Activated B cell treated with CpG ODN at 0.5 μM for 24 hours (primary cell): ENCODE measurements around the gene MSH3. TPM values are rescaled to one million over a fixed set of nuclear protein-coding genes. Genes with fewer than 3 reads are reported as not detected.

Experiments
- ATAC-seq: fragments of 200-7000 bp; cut with Tn5 transposase; one replicate; pipeline ENCODE4 v1.10.0; 2021; ENCODE audit warnings: low read depth, mild to moderate bottlenecking, moderate library complexity
- CTCF ChIA-PET: fragments of 350-600 bp; sonication (Branson Sonifier 250); formaldehyde crosslinking; loops from one replicate; lab custom pipeline; 2021; ENCODE audit warnings: antibody characterized with exemption; lab: Charles Lee
- POLR2A ChIA-PET: fragments of 350-600 bp; sonication (Branson Sonifier 250); formaldehyde crosslinking; loops from one replicate; lab custom pipeline; 2021; ENCODE audit warnings: antibody characterized with exemption; lab: Charles Lee
- DNase-seq: peaks from one replicate; pipeline ENCODE4 v3.0.0; 2022
- H3K27ac Mint-ChIP-seq: one replicate; pipeline ENCODE4 v1.8.0; 2020; ENCODE audit warnings: mixed read lengths
- H3K27me3 Mint-ChIP-seq: one replicate; pipeline ENCODE4 v1.8.0; 2021; ENCODE audit warnings: mixed read lengths
- H3K36me3 Mint-ChIP-seq: one replicate; pipeline ENCODE4 v1.8.0; 2021; ENCODE audit warnings: low read depth, mixed read lengths
- H3K4me1 Mint-ChIP-seq: one replicate; pipeline ENCODE4 v1.8.0; 2021; ENCODE audit warnings: mixed read lengths
- H3K4me3 Mint-ChIP-seq: one replicate; pipeline ENCODE4 v1.8.0; 2020; ENCODE audit warnings: mild to moderate bottlenecking, mixed read lengths
- H3K9me3 Mint-ChIP-seq: one replicate; pipeline ENCODE4 v1.8.0; 2020; ENCODE audit warnings: mixed read lengths
- intact Hi-C: fragments of 100-400 bp; cut with micrococcal nuclease; formaldehyde crosslinking; loops from one replicate; pipeline ENCODE4 v1.15.1; 2024
- total RNA-seq: library from RNA; stranded (reverse); gene quantifications from 2 replicates; pipeline ENCODE4 v1.2.3, GENCODE V29; 2022
- TF ChIP-seq, protein P1 (sequence below): fragments of 200-600 bp; IDR thresholded peaks from one replicate; pipeline ENCODE4 v1.8.0; 2022; ENCODE audit warnings: antibody characterized with exemption, mild to moderate bottlenecking

The MSH3 gene
- total RNA-seq, 1 donor from 2014 or later, result 24.0 TPM

DNA sequence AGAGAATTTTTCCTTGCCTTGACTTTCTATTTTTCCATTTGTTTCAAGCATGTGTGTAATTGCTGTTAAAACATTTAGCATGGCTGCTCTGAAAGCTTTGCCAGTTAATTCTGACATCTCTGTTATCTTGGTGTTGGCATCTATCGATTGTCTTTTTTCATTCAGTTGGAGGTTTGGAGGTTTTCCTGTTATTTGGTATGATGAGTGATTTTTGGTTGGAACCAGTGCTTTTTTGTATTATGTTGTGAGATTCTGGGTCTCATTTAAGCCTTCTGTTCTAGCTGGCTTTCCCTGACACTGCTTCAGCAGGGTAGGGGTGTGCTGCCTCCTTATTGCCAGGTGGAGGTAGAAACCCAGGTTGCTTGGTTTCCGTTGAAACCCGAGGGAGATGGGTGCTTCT, 41.2 kb downstream of the MSH3 start:
- ChIA-PET POLR2A (no interaction called here), CTCF (no interaction called here)
- Mint-ChIP-seq H3K4me1 (no peaks in the 10 kb centered on the region), H3K27me3 (no peaks in the 10 kb centered on the region), H3K27ac (no peak overlapping the region), H3K9me3 (no peaks in the 10 kb centered on the region), H3K4me3 (no peak overlapping the region), H3K36me3 (peaks cover 32% of the 10 kb centered on the region)
- no peak for ATAC-seq
- intact Hi-C loops, result no loop called here
- TF ChIP-seq, protein P1, sequence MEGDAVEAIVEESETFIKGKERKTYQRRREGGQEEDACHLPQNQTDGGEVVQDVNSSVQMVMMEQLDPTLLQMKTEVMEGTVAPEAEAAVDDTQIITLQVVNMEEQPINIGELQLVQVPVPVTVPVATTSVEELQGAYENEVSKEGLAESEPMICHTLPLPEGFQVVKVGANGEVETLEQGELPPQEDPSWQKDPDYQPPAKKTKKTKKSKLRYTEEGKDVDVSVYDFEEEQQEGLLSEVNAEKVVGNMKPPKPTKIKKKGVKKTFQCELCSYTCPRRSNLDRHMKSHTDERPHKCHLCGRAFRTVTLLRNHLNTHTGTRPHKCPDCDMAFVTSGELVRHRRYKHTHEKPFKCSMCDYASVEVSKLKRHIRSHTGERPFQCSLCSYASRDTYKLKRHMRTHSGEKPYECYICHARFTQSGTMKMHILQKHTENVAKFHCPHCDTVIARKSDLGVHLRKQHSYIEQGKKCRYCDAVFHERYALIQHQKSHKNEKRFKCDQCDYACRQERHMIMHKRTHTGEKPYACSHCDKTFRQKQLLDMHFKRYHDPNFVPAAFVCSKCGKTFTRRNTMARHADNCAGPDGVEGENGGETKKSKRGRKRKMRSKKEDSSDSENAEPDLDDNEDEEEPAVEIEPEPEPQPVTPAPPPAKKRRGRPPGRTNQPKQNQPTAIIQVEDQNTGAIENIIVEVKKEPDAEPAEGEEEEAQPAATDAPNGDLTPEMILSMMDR, result no peak
- DNase-seq, result no peak

- no peak for ATAC-seq
- POLR2A ChIA-PET, result no interaction called here
- Mint-ChIP-seq H3K27me3 (no peaks in the 10 kb centered on the region), H3K9me3 (no peaks in the 10 kb centered on the region), H3K27ac (no peak overlapping the region), H3K36me3 (peaks cover 37% of the 10 kb centered on the region), H3K4me3 (no peak overlapping the region), H3K4me1 (peaks cover 2% of the 10 kb centered on the region)
- CTCF ChIA-PET, result no interaction called here
- DNase-seq, result no peak
- TF ChIP-seq, protein P1, result no peak
- intact Hi-C loops, result no loop called here
Observed at GRCh38 chr5:80696450-80696849, 42.0 kb downstream of the MSH3 start.

- Mint-ChIP-seq H3K4me3 (no peak overlapping the region), H3K36me3 (peaks cover 43% of the 10 kb centered on the region), H3K9me3 (no peaks in the 10 kb centered on the region), H3K27me3 (no peaks in the 10 kb centered on the region), H3K4me1 (peaks cover 5% of the 10 kb centered on the region), H3K27ac (no peak overlapping the region)
- ATAC-seq (no peak), DNase-seq (no peak)
- intact Hi-C loops, result no loop called here
- TF ChIP-seq, protein P1, result no peak
- ChIA-PET POLR2A (no interaction called here), CTCF (no interaction called here)
Observed at GRCh38 chr5:80697100-80697499, 42.6 kb downstream of the MSH3 start.

DNA sequence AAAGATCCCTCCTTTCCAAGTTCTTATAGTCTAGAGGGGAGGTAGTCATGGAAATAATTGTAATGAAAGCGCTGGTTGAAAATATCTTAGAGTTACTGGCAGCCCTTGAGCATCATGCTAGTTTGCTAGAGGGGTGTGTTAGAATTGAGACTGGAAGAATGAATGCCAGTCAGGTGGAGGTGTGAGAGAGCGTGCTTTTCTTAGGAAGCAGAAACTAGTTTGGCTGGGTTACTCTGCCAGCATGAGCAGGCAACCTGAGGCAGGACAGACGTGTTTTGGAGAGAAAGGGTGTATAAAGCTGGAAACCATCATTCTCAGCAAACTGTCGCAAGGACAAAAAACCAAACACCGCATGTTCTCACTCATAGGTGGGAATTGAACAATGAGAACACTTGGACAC, 43.9 kb downstream of the MSH3 start:
- peaks cover 51% of the 10 kb centered on the region for H3K36me3 Mint-ChIP-seq
- H3K4me1 Mint-ChIP-seq, result peaks cover 12% of the 10 kb centered on the region
- no peak for ATAC-seq
- ChIA-PET CTCF (no interaction called here), POLR2A (no interaction called here)
- TF ChIP-seq, protein P1, result no peak
- no peak overlapping the region for H3K4me3 Mint-ChIP-seq
- H3K27ac Mint-ChIP-seq, result no peak overlapping the region
- no peaks in the 10 kb centered on the region for H3K9me3 Mint-ChIP-seq
- no peaks in the 10 kb centered on the region for H3K27me3 Mint-ChIP-seq
- intact Hi-C loops, result no loop called here
- no peak for DNase-seq

- no peaks in the 10 kb centered on the region for H3K9me3 Mint-ChIP-seq
- TF ChIP-seq, protein P1, result no peak
- H3K36me3 Mint-ChIP-seq, result peaks cover 58% of the 10 kb centered on the region
- H3K27me3 Mint-ChIP-seq, result no peaks in the 10 kb centered on the region
- CTCF ChIA-PET, result no interaction called here
- H3K4me1 Mint-ChIP-seq, result peaks cover 25% of the 10 kb centered on the region
- POLR2A ChIA-PET, result no interaction called here
- H3K4me3 Mint-ChIP-seq, result no peak overlapping the region
- no peak overlapping the region for H3K27ac Mint-ChIP-seq
- DNase-seq, result no peak
- no peak for ATAC-seq
- intact Hi-C loops, result no loop called here
Observed at GRCh38 chr5:80701597-80701996, 47.1 kb downstream of the MSH3 start.
